WERI-Rb-1 (cell line): ENCODE data around the gene NBR1.
"Not testable (repeated sequence)": the region's sequence is repeated elsewhere in the genome, so short reads cannot be mapped to it uniquely, and the experiment has no call there.

ENCODE experiments used
- DNase-seq: peaks from one replicate; pipeline ENCODE4 v3.0.0-alpha.2; 2020
- H3K27ac ChIP-seq: fragments of 250-450 bp; sonication (Bioruptor Pico); 2 replicates; pipeline ENCODE4 v1.5.1; 2020; ENCODE audit warnings: mild to moderate bottlenecking, moderate library complexity
- H3K27me3 ChIP-seq: fragments of 250-450 bp; sonication (Bioruptor Pico); 2 replicates; pipeline ENCODE4 v1.5.1; 2021; ENCODE audit warnings: mild to moderate bottlenecking, low read depth, moderate library complexity; ENCODE audit not compliant: insufficient read depth, severe bottlenecking
- H3K36me3 ChIP-seq: fragments of 250-450 bp; sonication (Bioruptor Pico); 2 replicates; pipeline ENCODE4 v1.5.1; 2020; ENCODE audit warnings: mild to moderate bottlenecking, moderate library complexity
- H3K4me3 ChIP-seq: 2 replicates; pipeline ENCODE4 v1.5.1; 2011; ENCODE audit warnings: low read depth, mild to moderate bottlenecking, control low read depth, low read length
- H3K9me3 ChIP-seq: fragments of 250-450 bp; sonication (Bioruptor Pico); 2 replicates; pipeline ENCODE4 v1.5.1; 2021; ENCODE audit warnings: mild to moderate bottlenecking, moderate library complexity; ENCODE audit not compliant: severe bottlenecking
- CTCF ChIP-seq: IDR thresholded peaks from 2 replicates; pipeline ENCODE4 v1.5.1; 2011; ENCODE audit warnings: low read depth, mild to moderate bottlenecking, control low read depth, inconsistent platforms, low read length

The NBR1 gene

GRCh38 chr17:43170766-43171585 lies at the start of gene NBR1:
Gene NBR1, plus strand, starts transcription at chr17:43171214. Its CDS starts 4,586 bp downstream, at chr17:43175800.
- peak; percentile 99 for DNase-seq
- no peaks in the 10 kb centered on the region for H3K27me3 ChIP-seq
- peak within 1 kb of the TSS; percentile 86 for H3K27ac ChIP-seq
- no peaks in the 10 kb centered on the region for H3K9me3 ChIP-seq
- H3K36me3 ChIP-seq: peaks cover 4% of the 10 kb centered on the region
- TF ChIP-seq CTCF: peak; percentile 55
- H3K4me3 ChIP-seq: peak within 1 kb of the TSS; percentile 85

DNA sequence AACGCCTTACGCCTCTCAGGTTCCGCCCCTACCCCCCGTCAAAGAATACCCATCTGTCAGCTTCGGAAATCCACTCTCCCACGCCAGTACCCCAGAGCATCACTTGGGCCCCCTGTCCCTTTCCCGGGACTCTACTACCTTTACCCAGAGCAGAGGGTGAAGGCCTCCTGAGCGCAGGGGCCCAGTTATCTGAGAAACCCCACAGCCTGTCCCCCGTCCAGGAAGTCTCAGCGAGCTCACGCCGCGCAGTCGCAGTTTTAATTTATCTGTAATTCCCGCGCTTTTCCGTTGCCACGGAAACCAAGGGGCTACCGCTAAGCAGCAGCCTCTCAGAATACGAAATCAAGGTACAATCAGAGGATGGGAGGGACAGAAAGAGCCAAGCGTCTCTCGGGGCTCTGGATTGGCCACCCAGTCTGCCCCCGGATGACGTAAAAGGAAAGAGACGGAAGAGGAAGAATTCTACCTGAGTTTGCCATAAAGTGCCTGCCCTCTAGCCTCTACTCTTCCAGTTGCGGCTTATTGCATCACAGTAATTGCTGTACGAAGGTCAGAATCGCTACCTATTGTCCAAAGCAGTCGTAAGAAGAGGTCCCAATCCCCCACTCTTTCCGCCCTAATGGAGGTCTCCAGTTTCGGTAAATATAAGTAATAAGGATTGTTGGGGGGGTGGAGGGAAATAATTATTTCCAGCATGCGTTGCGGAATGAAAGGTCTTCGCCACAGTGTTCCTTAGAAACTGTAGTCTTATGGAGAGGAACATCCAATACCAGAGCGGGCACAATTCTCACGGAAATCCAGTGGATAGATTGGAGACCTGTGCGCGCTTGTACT lies 45.7 kb upstream of the NBR1 start, which contains the start of gene BRCA1:
Gene BRCA1 (minus strand): TSS at position 232 of the 834 bp plus-strand sequence. CDS start 1,268 bp downstream, outside the sequence.
- H3K9me3 ChIP-seq: no peaks in the 10 kb centered on the region
- H3K4me3 ChIP-seq: peak within 1 kb of the TSS; percentile 96
- peaks cover 31% of the 10 kb centered on the region for H3K36me3 ChIP-seq
- H3K27ac ChIP-seq: peak within 1 kb of the TSS; percentile 92
- TF ChIP-seq CTCF: no peak
- peak; percentile 99 for DNase-seq
- no peaks in the 10 kb centered on the region for H3K27me3 ChIP-seq

GRCh38 chr17:43125967-43126910 lies 44.8 kb upstream of the NBR1 start:
- no peak for TF ChIP-seq CTCF
- Histone ChIP-seq H3K4me3 (peak overlapping the region; percentile 96), H3K36me3 (peaks cover 23% of the 10 kb centered on the region)

GRCh38 chr17:43126911-43127290 lies 44.1 kb upstream of the NBR1 start:
- H3K36me3 ChIP-seq: peaks cover 19% of the 10 kb centered on the region
- no peaks in the 10 kb centered on the region for H3K9me3 ChIP-seq
- no peak overlapping the region for H3K27ac ChIP-seq
- no peak overlapping the region for H3K4me3 ChIP-seq
- DNase-seq: no peak
- no peaks in the 10 kb centered on the region for H3K27me3 ChIP-seq
- no peak for TF ChIP-seq CTCF

More at GRCh38 chr17:43125967-43126910, 44.8 kb upstream of the NBR1 start:
- Histone ChIP-seq H3K9me3 (no peaks in the 10 kb centered on the region), H3K27me3 (no peaks in the 10 kb centered on the region), H3K27ac (peak overlapping the region; percentile 92)
- DNase-seq: no peak

DNA sequence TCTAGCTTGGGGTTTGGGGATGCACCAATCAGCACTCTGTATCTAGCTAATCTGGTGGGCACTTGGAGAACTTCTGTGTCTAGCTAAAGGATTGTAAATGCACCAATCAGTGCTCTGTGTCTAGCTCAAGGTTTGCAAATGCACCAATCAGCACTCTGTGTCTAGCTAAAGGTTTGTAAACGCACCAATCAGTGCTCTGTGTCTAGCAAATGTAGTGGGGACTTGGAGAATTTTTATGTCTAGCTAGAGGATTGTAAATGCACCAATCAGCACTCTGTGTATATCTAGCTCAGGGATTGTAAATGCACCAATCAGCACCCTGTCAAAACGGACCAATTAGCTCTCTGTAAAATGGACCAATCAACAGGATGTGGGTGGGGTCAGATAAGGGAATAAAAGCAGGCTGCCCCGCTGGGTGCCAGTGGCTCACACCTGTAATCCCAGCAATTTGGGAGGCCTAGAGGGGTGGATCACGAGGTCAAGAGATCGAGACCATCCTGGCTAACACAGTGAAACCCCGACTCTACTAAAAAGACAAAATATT lies 43.6 kb upstream of the NBR1 start:
- not testable (repeated sequence) for H3K4me3 ChIP-seq, H3K27me3 ChIP-seq, H3K27ac ChIP-seq, H3K9me3 ChIP-seq, DNase-seq
- H3K36me3 ChIP-seq: peaks cover 14% of the 10 kb centered on the region
